Endothelial cell (in vitro differentiated cells): ENCODE measurements around the gene CARD11. TPM values are rescaled to one million over a fixed set of nuclear protein-coding genes. Genes with fewer than 3 reads are reported as not detected.

ENCODE experiments used
- DNase-seq: peaks from one replicate; pipeline ENCODE4 v3.0.0; 2021; ENCODE audit warnings: low spot score
- H3K27ac Mint-ChIP-seq: one replicate; pipeline ENCODE4 v1.8.0; 2021; ENCODE audit warnings: mixed read lengths, inconsistent platforms; ENCODE audit not compliant: unreplicated experiment
- H3K27me3 Mint-ChIP-seq: one replicate; pipeline ENCODE4 v1.8.0; 2021; ENCODE audit warnings: mild to moderate bottlenecking, moderate library complexity, mixed read lengths, inconsistent platforms; ENCODE audit not compliant: unreplicated experiment
- H3K36me3 Mint-ChIP-seq: one replicate; pipeline ENCODE4 v1.8.0; 2021; ENCODE audit warnings: mild to moderate bottlenecking, low read depth, mixed read lengths, inconsistent platforms; ENCODE audit not compliant: unreplicated experiment
- H3K4me1 Mint-ChIP-seq: one replicate; pipeline ENCODE4 v1.8.0; 2021; ENCODE audit warnings: mild to moderate bottlenecking, mixed read lengths, inconsistent platforms; ENCODE audit not compliant: unreplicated experiment
- H3K4me3 Mint-ChIP-seq: one replicate; pipeline ENCODE4 v1.8.0; 2021; ENCODE audit warnings: mild to moderate bottlenecking, mixed read lengths, inconsistent platforms; ENCODE audit not compliant: unreplicated experiment
- H3K9me3 Mint-ChIP-seq: one replicate; pipeline ENCODE4 v1.8.0; 2021; ENCODE audit warnings: mixed read lengths, inconsistent platforms; ENCODE audit not compliant: unreplicated experiment
- total RNA-seq: library from RNA; stranded (reverse); fragmentation: NEBNext Ultra II Directional; extraction: Animal tissue kit (Norgen Biotek cat#: 25700); gene quantifications from one replicate; pipeline ENCODE4 v1.2.1, GENCODE V29; 2021; ENCODE audit not compliant: unreplicated experiment
- TF ChIP-seq, protein P1 (sequence below): fragments of 200-600 bp; sonication (generic); IDR thresholded peaks from one replicate; pipeline ENCODE4 v1.5.0; 2021; ENCODE audit warnings: antibody characterized with exemption; ENCODE audit not compliant: unreplicated experiment

Gene CARD11
- total RNA-seq, 1 donor from 2014 or later, result 3.9 TPM

DNA sequence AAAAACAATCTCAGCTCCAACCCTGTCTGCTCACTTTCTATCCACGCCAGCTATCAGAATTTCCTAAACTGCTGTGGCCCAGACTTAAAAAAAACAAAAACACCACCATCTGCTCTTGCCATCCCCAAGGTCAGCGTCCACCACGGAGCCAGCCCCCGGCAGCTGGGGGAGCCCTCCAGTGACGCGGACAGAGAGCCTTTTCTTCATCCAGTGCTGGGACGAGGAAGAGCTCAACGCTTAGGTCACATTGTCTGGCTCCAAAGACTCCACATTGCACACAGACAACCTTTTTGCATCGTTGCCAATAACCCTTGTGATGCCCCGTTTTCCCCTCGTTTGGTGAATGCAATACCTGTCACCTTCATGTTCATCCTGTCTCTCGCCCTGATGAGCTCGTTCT lies 132.2 kb downstream of the CARD11 start:
- Mint-ChIP-seq H3K4me1 (no peaks in the 10 kb centered on the region), H3K27me3 (peaks cover 7% of the 10 kb centered on the region), H3K9me3 (no peaks in the 10 kb centered on the region), H3K4me3 (no peak overlapping the region), H3K36me3 (peaks cover 3% of the 10 kb centered on the region), H3K27ac (no peak overlapping the region)
- TF ChIP-seq, protein P1, sequence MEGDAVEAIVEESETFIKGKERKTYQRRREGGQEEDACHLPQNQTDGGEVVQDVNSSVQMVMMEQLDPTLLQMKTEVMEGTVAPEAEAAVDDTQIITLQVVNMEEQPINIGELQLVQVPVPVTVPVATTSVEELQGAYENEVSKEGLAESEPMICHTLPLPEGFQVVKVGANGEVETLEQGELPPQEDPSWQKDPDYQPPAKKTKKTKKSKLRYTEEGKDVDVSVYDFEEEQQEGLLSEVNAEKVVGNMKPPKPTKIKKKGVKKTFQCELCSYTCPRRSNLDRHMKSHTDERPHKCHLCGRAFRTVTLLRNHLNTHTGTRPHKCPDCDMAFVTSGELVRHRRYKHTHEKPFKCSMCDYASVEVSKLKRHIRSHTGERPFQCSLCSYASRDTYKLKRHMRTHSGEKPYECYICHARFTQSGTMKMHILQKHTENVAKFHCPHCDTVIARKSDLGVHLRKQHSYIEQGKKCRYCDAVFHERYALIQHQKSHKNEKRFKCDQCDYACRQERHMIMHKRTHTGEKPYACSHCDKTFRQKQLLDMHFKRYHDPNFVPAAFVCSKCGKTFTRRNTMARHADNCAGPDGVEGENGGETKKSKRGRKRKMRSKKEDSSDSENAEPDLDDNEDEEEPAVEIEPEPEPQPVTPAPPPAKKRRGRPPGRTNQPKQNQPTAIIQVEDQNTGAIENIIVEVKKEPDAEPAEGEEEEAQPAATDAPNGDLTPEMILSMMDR, result no peak
- no peak for DNase-seq

DNA sequence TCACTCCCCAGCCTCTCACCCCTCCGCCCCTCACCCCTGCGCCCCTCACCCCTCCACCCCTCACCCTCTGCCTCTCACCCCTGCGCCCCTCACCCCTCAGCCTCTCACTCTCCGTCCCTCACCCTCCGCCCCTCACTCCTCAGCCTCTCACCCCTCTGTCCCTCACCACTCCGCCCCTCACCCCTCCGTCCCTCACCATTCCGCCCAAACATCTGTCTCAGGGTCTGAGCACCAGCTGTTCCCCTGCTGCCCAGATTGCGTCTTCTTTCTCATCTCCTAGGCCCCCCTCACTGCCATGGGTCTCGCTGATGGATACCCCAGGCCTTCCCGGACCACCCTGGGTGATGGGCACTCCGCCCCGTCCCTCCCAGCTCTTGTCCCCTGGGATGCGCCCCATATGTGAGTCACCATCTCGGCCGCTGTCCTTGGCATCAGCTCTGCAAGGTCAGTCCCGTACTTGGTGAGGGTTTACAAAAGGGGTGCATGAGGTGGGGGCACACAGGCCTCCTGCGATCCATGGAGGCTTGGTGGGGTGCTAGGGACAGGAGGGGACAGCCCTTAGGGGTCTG lies 134.1 kb downstream of the CARD11 start:
- no peak for DNase-seq
- peaks cover 8% of the 10 kb centered on the region for H3K27me3 Mint-ChIP-seq
- TF ChIP-seq, protein P1, result no peak
- H3K36me3 Mint-ChIP-seq, result peaks cover 3% of the 10 kb centered on the region
- no peaks in the 10 kb centered on the region for H3K9me3 Mint-ChIP-seq
- no peak overlapping the region for H3K27ac Mint-ChIP-seq
- no peak overlapping the region for H3K4me3 Mint-ChIP-seq
- no peaks in the 10 kb centered on the region for H3K4me1 Mint-ChIP-seq

GRCh38 chr7:2909043-2909442 lies 134.6 kb downstream of the CARD11 start:
- Mint-ChIP-seq H3K9me3 (no peaks in the 10 kb centered on the region), H3K4me3 (no peak overlapping the region), H3K27me3 (peaks cover 8% of the 10 kb centered on the region), H3K27ac (no peak overlapping the region), H3K36me3 (peaks cover 3% of the 10 kb centered on the region), H3K4me1 (no peaks in the 10 kb centered on the region)
- TF ChIP-seq, protein P1, result no peak
- no peak for DNase-seq

GRCh38 chr7:2908103-2908683 lies 135.5 kb downstream of the CARD11 start:
- Mint-ChIP-seq H3K27me3 (peaks cover 8% of the 10 kb centered on the region), H3K27ac (no peak overlapping the region), H3K4me1 (no peaks in the 10 kb centered on the region), H3K9me3 (no peaks in the 10 kb centered on the region), H3K36me3 (peaks cover 3% of the 10 kb centered on the region), H3K4me3 (no peak overlapping the region)
- DNase-seq, result no peak
- TF ChIP-seq, protein P1, result no peak

- Mint-ChIP-seq H3K4me1 (no peaks in the 10 kb centered on the region), H3K9me3 (no peaks in the 10 kb centered on the region), H3K27ac (no peak overlapping the region), H3K4me3 (no peak overlapping the region), H3K36me3 (peaks cover 3% of the 10 kb centered on the region), H3K27me3 (peaks cover 6% of the 10 kb centered on the region)
- no peak for DNase-seq
- TF ChIP-seq, protein P1, result no peak
These were observed 137.3 kb downstream of the CARD11 start for GRCh38 chr7:2906197-2906931.
